CD4-positive, alpha-beta T cell (primary cell): ENCODE measurements around the gene OR2T8. TPM values are rescaled to one million over a fixed set of nuclear protein-coding genes. Genes with fewer than 3 reads are reported as not detected.

Experiments
- ATAC-seq: fragments of 200-7000 bp; cut with Tn5 transposase; one replicate; pipeline ENCODE4 v1.10.0; 2022; ENCODE audit warnings: mild to moderate bottlenecking; ENCODE audit not compliant: poor library complexity
- CTCF ChIA-PET: fragments of 350-600 bp; sonication (Branson Sonifier 250); formaldehyde crosslinking; loops from one replicate; lab custom pipeline; 2021; ENCODE audit warnings: antibody characterized with exemption, inconsistent platforms; lab: Charles Lee
- POLR2A ChIA-PET: fragments of 350-600 bp; sonication (Branson Sonifier 250); formaldehyde crosslinking; loops from one replicate; lab custom pipeline; 2021; ENCODE audit warnings: antibody characterized with exemption, inconsistent platforms; lab: Charles Lee
- DNase-seq, 14 experiments: peaks; one replicate each; pipeline ENCODE4 v3.0.0-alpha.2; 2013 to 2020; ENCODE audit warnings: mixed read lengths in 2 of 14
- H3K27ac ChIP-seq, 2 donors: one replicate each; pipeline versions ENCODE4 v1.5.1 to v1.7.0; 2013; ENCODE audit warnings: low read length in 2 of 2, low read depth in 1 of 2, mild to moderate bottlenecking in 1 of 2
- H3K27me3 ChIP-seq, 2 experiments: 1 replicate in 1 of 2; 2 replicates in 1 of 2; pipeline versions ENCODE4 v1.6.1 to v1.7.0; 2013; ENCODE audit warnings: low read length in 2 of 2, control low read depth in 1 of 2, mild to moderate bottlenecking in 1 of 2, moderate library complexity in 1 of 2; ENCODE audit not compliant: insufficient read depth in 2 of 2, control insufficient read depth in 1 of 2
- H3K36me3 ChIP-seq: one replicate; pipeline ENCODE4 v1.6.1; 2013; ENCODE audit warnings: low read length, control low read depth; ENCODE audit not compliant: insufficient read depth
- H3K4me1 ChIP-seq: one replicate; pipeline ENCODE4 v1.6.1; 2013; ENCODE audit warnings: low read length, control low read depth; ENCODE audit not compliant: insufficient read depth
- H3K4me3 ChIP-seq: one replicate; pipeline ENCODE4 v1.5.1; 2013; ENCODE audit warnings: mild to moderate bottlenecking, low read length, moderate library complexity
- H3K9me3 ChIP-seq, 2 experiments: 1 replicate in 1 of 2; 2 replicates in 1 of 2; pipeline versions ENCODE4 v1.6.1 to v1.7.0; 2013; ENCODE audit warnings: low read length in 2 of 2, mild to moderate bottlenecking in 2 of 2, control low read depth in 1 of 2, moderate library complexity in 1 of 2; ENCODE audit not compliant: control insufficient read depth in 1 of 2, insufficient read depth in 1 of 2
- H3K27ac Mint-ChIP-seq: one replicate; pipeline ENCODE4 v1.8.0; 2020; ENCODE audit warnings: mixed read lengths
- H3K27me3 Mint-ChIP-seq: one replicate; pipeline ENCODE4 v1.8.0; 2021; ENCODE audit warnings: mixed read lengths
- H3K36me3 Mint-ChIP-seq: one replicate; pipeline ENCODE4 v1.8.0; 2021; ENCODE audit warnings: low read depth, mixed read lengths
- H3K4me1 Mint-ChIP-seq: one replicate; pipeline ENCODE4 v1.8.0; 2021; ENCODE audit warnings: low read depth, mixed read lengths
- H3K4me3 Mint-ChIP-seq: one replicate; pipeline ENCODE4 v1.8.0; 2020; ENCODE audit warnings: mild to moderate bottlenecking, mixed read lengths
- H3K9me3 Mint-ChIP-seq: one replicate; pipeline ENCODE4 v1.8.0; 2020; ENCODE audit warnings: mixed read lengths
- CTCF ChIP-seq: fragments of 200-600 bp; IDR thresholded peaks from one replicate; pipeline ENCODE4 v1.8.0; 2022; ENCODE audit warnings: antibody characterized with exemption, mild to moderate bottlenecking
- intact Hi-C, 2 experiments: fragments of 100-400 bp; cut with DNase I in 1 of 2; cut with micrococcal nuclease in 1 of 2; formaldehyde crosslinking; loops; one replicate each; pipeline versions ENCODE4 v1.15.1 to v1.9.0; 2023 to 2025; cut with DNase I, micrococcal nuclease
- total RNA-seq, 174 experiments: library from RNA in 2 of 174; stranded (reverse) in 2 of 174; gene quantifications; one replicate each; pipeline ENCODE4 v1.2.3 and lab custom pipeline; 2021 to 2026

OR2T8 gene
- total RNA-seq, 2 experiments from 2014 or later: 0.25 TPM; not detected in 1

- no peaks in the 10 kb centered on the region for H3K4me1 Mint-ChIP-seq
- ATAC-seq (no peak), DNase-seq (no peak)
- Histone ChIP-seq H3K27me3 (no peaks in the 10 kb centered on the region), H3K36me3 (no peaks in the 10 kb centered on the region), H3K27ac (no peak overlapping the region), H3K4me1 (no peaks in the 10 kb centered on the region), H3K9me3 (peaks cover 0 to 3% of the 10 kb centered on the region in 2 experiments), H3K4me3 (no peak overlapping the region)
- no peak for TF ChIP-seq CTCF
- CTCF ChIA-PET: no interaction called here
- no peaks in the 10 kb centered on the region for H3K9me3 Mint-ChIP-seq
- no peak overlapping the region for H3K27ac Mint-ChIP-seq
- no peaks in the 10 kb centered on the region for H3K36me3 Mint-ChIP-seq
- POLR2A ChIA-PET: no interaction called here
- H3K27me3 Mint-ChIP-seq: no peaks in the 10 kb centered on the region
- H3K4me3 Mint-ChIP-seq: no peak overlapping the region
- intact Hi-C loops: no loop called here
Measured at GRCh38 chr1:247923941-247924340, 3.9 kb downstream of the OR2T8 start.

DNA sequence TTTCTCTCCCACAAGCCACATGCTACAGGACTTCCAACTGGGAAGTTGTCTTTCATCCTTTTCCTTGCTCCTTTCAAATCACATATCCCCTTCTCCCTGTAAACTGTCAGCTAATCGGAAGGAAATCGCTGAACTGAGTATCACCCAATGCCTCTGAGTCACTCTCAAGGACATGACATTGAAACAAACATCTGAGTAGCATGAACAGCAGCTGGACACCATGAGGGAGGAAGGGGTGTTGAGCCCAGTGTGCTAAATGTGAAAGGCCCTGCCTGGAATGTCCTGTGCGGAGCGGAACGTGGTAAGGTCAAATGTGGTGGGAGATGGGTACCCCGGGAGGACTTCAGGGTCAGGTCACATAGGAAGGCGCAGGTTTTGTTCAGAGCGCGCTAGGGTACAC, 4.8 kb downstream of the OR2T8 start, which contains the start of gene OR2AJ1:
Gene OR2AJ1 (plus strand): TSS at position 22 of the 400 bp plus-strand sequence. CDS start 8,880 bp downstream, outside the sequence.
- no peak within 1 kb of the TSS for H3K27ac Mint-ChIP-seq
- H3K36me3 ChIP-seq: no peaks in the 10 kb centered on the region
- no peaks in the 10 kb centered on the region for H3K27me3 Mint-ChIP-seq
- DNase-seq: no peak
- no peaks in the 10 kb centered on the region for H3K36me3 Mint-ChIP-seq
- H3K27me3 ChIP-seq: no peaks in the 10 kb centered on the region
- H3K4me1 Mint-ChIP-seq: no peaks in the 10 kb centered on the region
- H3K4me1 ChIP-seq: no peaks in the 10 kb centered on the region
- no peak within 1 kb of the TSS for H3K4me3 ChIP-seq
- no peaks in the 10 kb centered on the region for H3K9me3 Mint-ChIP-seq
- ATAC-seq: no peak
- ChIA-PET POLR2A (no interaction called here), CTCF (no interaction called here)
- H3K9me3 ChIP-seq: peaks cover 0 to 3% of the 10 kb centered on the region in 2 experiments
- intact Hi-C loops: no loop called here
- H3K4me3 Mint-ChIP-seq: no peak within 1 kb of the TSS
- no peak for TF ChIP-seq CTCF
- H3K27ac ChIP-seq: no peak within 1 kb of the TSS

GRCh38 chr1:247933989-247934388, 13.9 kb downstream of the OR2T8 start:
- no peaks in the 10 kb centered on the region for H3K36me3 Mint-ChIP-seq
- CTCF ChIA-PET: no interaction called here
- intact Hi-C loops: no loop called here

More at GRCh38 chr1:247933989-247934388, 13.9 kb downstream of the OR2T8 start:
- peaks cover 3% of the 10 kb centered on the region for H3K9me3 Mint-ChIP-seq
- H3K27me3 Mint-ChIP-seq: no peaks in the 10 kb centered on the region
- H3K36me3 ChIP-seq: no peaks in the 10 kb centered on the region
- peaks cover 0 to 22% of the 10 kb centered on the region in 2 experiments for H3K9me3 ChIP-seq
- POLR2A ChIA-PET: no interaction called here
- DNase-seq (no peak), ATAC-seq (no peak)
- H3K4me3 Mint-ChIP-seq: no peak overlapping the region
- H3K4me3 ChIP-seq: no peak overlapping the region
- no peak overlapping the region for H3K27ac Mint-ChIP-seq
- peaks cover 6% of the 10 kb centered on the region for H3K4me1 Mint-ChIP-seq
- H3K27me3 ChIP-seq: no peaks in the 10 kb centered on the region
- peaks cover 8% of the 10 kb centered on the region for H3K4me1 ChIP-seq
- TF ChIP-seq CTCF: no peak
- H3K27ac ChIP-seq: no peak overlapping the region
